Measurements from ENCODE around the gene LRRTM2.
"Not testable (repeated sequence)": the region's sequence is repeated elsewhere in the genome, so short reads cannot be mapped to it uniquely, and the experiment has no call there.

LRRTM2 gene

DNA sequence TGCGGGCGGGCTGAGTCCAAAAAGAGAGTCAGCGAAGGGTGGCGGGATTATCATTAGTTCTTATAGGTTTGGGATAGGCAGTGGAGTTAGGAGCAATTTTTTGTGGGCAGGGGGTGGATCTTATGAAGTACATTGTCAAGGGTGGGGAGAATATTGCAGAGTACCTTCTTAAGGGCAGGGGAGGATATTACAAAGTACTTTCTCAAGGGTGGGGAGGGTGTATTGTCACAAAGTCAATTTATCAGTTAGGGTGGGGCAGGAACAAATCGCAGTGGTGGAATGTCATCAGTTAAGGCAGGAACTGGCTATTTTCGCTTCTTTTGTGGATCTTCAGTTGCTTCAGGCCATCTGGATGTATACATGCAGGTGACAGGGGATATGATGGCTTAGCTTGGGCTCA is 40.3 kb downstream of the LRRTM2 start:
- FAIRE-seq: not testable (repeated sequence)

DNA sequence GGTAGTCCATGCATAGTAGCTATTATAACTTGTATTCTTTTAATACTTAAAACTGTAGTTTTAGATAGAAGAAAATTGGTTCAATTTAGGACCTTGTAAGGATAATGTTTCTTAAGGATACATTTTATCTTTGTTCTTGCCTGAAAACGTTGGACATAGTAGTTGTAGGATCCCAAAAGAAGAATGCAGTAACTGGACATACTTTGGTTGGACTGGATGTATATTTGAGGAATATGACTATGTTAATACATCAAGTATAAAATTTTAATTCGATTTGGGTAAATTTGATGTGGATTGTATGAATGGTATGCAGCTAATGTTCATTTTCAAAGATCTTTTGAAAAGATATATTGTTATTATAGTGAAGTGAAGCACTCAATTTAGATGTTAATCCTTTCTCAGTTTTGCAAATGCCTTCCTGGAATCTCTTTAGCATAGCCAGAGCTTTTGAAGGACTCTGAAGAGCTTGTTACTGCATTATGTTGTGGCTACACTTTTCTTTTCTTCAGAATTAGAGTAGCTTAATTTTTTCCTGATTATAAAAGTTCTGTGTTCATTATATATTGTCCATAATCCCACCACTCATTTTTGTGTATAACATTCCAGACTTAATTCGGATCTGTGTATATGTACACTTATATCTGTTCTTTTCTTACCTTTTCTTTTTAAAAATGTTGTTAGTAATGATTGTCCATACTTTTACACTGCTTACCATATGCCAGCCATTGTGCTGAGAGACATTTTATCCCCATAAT is 41.2 kb downstream of the LRRTM2 start:
- FAIRE-seq: no peak

DNA sequence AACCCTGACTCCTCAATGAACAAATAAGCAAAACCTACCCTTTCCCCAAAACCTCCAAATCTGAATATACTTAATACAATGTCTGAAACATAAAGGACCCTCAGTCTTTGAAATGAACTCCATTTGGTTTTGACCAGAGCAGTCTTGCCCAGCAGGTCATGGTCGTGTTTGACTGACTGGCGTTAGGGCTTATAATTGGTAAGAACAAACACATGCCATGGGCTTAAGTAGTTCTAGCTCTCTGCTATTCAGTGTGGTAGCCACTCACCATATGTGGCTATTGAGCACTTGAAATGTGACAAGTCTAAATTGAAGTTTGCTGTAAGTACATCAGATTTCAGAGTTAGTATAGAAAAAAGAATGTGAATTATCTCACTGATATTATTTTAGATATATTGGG is 42.1 kb downstream of the LRRTM2 start:
- FAIRE-seq: no peak

DNA sequence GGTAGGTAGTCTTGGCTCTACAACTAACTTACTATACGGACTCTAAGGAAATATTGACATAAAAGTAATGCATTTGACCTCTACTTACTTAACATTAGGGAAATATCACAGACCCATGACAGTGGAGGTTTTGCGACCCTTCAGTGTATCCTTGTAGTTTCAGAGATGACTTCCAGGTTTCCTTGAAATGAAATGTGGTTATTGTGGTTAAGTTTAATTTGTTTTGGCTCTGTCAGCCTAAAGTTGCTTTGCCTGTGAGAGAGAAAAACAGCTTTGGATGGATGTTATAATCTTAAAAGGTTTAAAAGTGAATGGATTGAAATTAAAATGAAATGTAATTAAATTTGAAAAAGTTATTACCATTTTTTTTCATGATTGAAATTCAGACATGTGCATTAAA is 42.9 kb downstream of the LRRTM2 start:
- FAIRE-seq: peak; percentile 80

DNA sequence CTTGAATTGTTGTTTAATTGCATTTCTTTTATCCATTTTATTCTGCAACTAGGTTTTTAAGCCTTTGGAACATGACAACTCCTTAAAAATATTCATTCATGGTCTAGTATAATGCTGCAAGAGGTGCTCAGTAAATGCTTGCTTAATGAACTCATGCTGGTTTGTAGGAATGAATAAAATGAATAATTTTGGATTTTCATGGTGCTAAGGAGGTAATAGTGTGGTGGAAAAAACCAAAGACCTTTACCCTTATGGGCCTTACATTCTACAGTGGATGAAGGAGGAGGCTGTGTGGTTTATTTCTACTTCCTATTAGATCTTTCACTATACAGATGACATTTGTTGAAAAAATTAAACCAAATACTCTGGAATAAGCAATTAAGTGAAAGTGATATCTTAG is 43.4 kb downstream of the LRRTM2 start:
- FAIRE-seq: no peak

DNA sequence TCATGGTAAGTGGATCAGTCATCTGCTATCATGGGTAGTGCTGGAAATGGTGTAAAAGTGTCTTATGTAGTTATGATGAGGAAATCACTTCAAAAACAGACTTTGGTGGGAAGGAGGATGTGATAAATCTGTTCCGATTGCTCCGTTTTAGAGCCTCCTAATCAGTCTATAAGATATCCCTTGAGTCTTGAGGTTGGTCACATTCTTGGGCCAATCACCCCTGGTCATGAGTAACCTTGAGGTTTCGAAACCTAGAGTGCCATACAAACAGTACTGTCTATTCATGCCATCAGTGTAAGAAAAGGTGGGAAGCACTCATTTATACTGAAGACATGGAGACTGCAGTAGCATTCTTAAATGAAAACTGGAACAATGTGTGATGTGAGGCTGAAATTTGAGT is 45.8 kb downstream of the LRRTM2 start:
- FAIRE-seq: no peak

DNA sequence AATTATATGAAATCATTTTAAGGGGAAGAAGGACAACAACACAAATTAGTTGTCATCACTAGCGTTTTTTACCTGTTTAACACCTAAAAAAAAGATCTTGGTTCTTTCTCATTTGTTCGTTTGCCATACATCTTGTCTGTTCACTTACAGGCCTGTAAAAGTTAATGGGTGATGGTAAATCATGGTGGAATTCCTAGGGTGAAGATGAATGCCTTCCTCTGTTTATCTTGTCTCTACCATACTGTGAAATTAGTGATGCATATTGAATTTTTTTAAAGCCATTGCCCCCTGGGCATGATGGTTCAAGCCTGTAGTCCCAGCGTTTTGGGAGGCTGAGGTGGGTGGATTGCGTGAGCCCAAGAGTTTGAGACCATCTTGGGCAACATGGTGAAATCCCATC is 46.6 kb downstream of the LRRTM2 start:
- FAIRE-seq: no peak

DNA sequence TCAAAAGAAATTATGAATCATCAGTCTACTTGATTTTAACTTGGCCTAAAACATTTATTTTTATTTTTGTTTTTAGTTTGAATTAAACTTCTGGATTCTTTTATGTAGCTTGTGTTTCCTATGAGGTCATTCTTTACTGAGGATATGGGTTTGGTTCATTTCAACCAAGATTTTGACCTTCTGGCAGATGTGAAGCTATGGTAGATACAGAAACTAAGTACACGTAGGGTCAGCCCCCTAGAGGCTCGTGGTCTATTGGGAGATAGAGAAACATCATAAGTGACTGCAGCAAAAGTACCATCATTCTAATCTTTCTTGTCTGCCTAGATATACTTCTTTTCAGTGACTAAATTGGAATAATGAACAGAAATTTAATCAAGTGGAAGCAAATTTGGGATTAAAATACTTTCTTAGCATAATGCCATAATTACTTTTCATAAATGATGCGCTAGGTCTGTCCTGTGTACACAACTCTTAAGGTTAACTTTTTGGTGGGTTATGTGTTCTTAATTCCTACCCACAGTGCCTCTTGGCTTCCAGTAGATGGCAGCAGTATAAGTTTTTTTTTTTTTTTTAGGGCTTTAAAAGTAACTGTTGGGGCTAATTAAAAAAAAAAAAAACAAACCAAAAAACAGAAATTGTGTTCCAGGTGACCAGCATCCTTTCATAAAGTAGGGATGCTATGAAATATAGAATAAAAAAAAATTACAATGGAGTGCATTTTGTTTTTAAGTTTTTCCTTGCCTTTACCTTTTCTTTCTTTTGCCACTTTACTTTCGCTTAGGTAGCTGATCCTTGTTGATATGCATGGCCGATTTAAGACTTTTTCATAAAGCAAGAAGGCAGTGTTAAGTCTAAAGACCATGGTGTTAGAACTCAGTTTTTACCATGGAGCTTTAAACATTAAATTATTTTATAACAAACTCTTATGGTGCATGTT is 49.9 kb downstream of the LRRTM2 start:
- FAIRE-seq: peak; percentile 66

DNA sequence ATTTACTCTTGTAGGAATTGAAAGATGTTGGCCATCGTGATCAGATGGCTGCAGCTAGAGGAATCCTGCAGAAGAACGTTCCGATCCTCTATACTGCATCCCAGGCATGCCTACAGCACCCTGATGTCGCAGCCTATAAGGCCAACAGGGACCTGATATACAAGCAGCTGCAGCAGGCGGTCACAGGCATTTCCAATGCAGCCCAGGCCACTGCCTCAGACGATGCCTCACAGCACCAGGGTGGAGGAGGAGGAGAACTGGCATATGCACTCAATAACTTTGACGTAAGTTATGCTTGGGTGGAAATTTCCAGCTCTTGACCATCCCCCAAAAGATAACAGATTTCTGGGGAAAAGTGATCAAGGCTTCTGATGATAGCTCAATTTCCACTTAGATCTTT is 50.6 kb downstream of the LRRTM2 start:
- FAIRE-seq: no peak

DNA sequence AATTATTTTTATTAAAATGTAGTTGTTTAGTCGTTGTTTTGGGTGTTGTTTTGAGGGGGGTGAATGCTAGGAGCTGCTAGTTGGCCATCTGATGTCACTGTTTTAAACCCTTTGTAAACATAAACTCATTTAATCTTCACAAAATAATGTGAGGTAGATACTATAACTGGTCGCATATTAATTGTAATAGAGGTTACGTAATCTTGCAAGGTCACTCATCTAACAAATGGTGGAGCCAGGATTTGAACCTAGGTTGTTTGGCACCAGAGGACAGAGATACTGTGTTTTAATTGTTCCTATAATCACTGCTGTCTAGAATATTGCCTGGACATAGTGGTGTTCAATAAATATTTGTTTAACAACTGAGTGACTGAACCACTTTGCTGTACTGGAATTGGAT is 54.4 kb downstream of the LRRTM2 start:
- no peak for FAIRE-seq

DNA sequence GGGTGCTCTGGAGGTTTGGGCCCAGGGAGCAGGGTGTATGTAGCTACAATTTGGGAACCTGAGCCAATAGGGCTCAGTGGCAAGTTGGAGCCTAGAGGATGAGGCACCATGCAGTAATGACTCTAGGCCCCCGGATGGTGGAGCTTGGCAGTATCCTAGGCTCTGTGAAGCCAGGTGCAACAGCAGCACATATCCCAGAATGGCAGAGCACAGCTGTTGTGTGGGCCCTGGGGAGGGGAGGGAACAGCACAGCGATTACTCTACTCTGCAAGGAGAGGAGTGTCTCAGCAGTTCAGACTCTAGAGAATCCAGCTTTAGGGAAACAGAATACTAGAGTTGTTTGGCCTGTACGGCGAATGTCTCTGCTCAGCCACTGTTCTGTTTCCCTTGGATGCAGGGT is 56.1 kb downstream of the LRRTM2 start:
- no peak for FAIRE-seq
